MM.1S (cell line): Measurements from ENCODE around the gene ASTN1.

Experiments used
- EZH2 ChIP-seq: fragments of 300-600 bp; sonication (generic); optimal IDR thresholded peaks from 2 replicates; pipeline ENCODE3; 2017; ENCODE audit warnings: low read depth, mild to moderate bottlenecking, antibody characterized with exemption, low read length, mixed read lengths
- EZH2phosphoT487 ChIP-seq: fragments of 300-600 bp; sonication (generic); IDR thresholded peaks from 2 replicates; pipeline ENCODE4 v1.6.1; 2018; ENCODE audit warnings: antibody characterized with exemption, low read length
- TF ChIP-seq, protein P1 (sequence below): fragments of 300-600 bp; sonication (generic); IDR thresholded peaks from 2 replicates; pipeline ENCODE4 v1.5.1; 2016; ENCODE audit warnings: antibody characterized with exemption, low read length, mixed read lengths

DNA sequence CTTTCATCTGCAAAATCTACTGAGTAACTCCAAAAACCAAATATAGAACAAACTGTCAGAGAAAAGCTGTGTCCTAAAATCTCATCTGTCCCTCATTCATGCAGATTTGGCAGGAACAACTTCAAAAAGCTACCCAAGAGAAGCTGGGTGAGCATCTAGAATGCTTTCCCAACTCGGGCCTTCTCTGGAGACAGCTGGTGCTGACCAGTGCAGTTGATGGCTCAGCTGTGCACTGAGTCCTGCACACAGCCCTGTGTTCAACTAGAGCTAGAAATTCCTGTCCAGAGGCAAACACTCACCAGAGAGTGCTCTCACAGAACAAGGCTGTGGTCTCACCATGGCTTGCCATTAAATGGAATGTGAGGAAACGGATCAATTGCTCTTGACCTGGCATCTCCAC lies 202.8 kb downstream of the ASTN1 start:
- TF ChIP-seq, protein P1, sequence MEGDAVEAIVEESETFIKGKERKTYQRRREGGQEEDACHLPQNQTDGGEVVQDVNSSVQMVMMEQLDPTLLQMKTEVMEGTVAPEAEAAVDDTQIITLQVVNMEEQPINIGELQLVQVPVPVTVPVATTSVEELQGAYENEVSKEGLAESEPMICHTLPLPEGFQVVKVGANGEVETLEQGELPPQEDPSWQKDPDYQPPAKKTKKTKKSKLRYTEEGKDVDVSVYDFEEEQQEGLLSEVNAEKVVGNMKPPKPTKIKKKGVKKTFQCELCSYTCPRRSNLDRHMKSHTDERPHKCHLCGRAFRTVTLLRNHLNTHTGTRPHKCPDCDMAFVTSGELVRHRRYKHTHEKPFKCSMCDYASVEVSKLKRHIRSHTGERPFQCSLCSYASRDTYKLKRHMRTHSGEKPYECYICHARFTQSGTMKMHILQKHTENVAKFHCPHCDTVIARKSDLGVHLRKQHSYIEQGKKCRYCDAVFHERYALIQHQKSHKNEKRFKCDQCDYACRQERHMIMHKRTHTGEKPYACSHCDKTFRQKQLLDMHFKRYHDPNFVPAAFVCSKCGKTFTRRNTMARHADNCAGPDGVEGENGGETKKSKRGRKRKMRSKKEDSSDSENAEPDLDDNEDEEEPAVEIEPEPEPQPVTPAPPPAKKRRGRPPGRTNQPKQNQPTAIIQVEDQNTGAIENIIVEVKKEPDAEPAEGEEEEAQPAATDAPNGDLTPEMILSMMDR, result no peak
- TF ChIP-seq EZH2 (no peak), EZH2phosphoT487 (no peak)
